Ishikawa (cell line): ENCODE results near the gene RBP3.

ENCODE experiments used
- CEBPB ChIP-seq: IDR thresholded peaks from 2 replicates; pipeline ENCODE4 v1.6.1; 2012
- CREB1 ChIP-seq: IDR thresholded peaks from 2 replicates; pipeline ENCODE4 v1.6.1; 2012; ENCODE audit warnings: low read depth
- EGR1 ChIP-seq: IDR thresholded peaks from 2 replicates; pipeline ENCODE4 v1.6.1; 2012
- EP300 ChIP-seq: IDR thresholded peaks from 2 replicates; pipeline ENCODE4 v1.6.1; 2012; ENCODE audit warnings: borderline replicate concordance
- FOXM1 ChIP-seq: IDR thresholded peaks from 2 replicates; pipeline ENCODE4 v1.6.1; 2012; ENCODE audit warnings: low read depth, borderline replicate concordance
- MAX ChIP-seq: IDR thresholded peaks from 2 replicates; pipeline ENCODE4 v1.6.1; 2012
- NFIC ChIP-seq: IDR thresholded peaks from 2 replicates; pipeline ENCODE4 v1.6.1; 2012
- RAD21 ChIP-seq: IDR thresholded peaks from 2 replicates; pipeline ENCODE4 v1.6.1; 2012; ENCODE audit warnings: low read depth
- REST ChIP-seq: IDR thresholded peaks from 2 replicates; pipeline ENCODE4 v1.6.1; 2012; ENCODE audit warnings: low read depth, mild to moderate bottlenecking
- TAF1 ChIP-seq: IDR thresholded peaks from 2 replicates; pipeline ENCODE4 v1.6.1; 2012; ENCODE audit warnings: low read depth, mild to moderate bottlenecking
- TCF12 ChIP-seq: IDR thresholded peaks from 2 replicates; pipeline ENCODE4 v1.6.1; 2012; ENCODE audit warnings: low read depth
- TEAD4 ChIP-seq: IDR thresholded peaks from 2 replicates; pipeline ENCODE4 v1.6.1; 2012
- YY1 ChIP-seq: IDR thresholded peaks from 2 replicates; pipeline ENCODE4 v1.6.1; 2012; ENCODE audit warnings: low read depth
- ZBTB7A ChIP-seq: IDR thresholded peaks from 2 replicates; pipeline ENCODE4 v1.6.1; 2012; ENCODE audit warnings: low read depth
- TF ChIP-seq, protein P1 (sequence below): IDR thresholded peaks from 2 replicates; pipeline ENCODE4 v1.6.1; 2012

The RBP3 gene

DNA sequence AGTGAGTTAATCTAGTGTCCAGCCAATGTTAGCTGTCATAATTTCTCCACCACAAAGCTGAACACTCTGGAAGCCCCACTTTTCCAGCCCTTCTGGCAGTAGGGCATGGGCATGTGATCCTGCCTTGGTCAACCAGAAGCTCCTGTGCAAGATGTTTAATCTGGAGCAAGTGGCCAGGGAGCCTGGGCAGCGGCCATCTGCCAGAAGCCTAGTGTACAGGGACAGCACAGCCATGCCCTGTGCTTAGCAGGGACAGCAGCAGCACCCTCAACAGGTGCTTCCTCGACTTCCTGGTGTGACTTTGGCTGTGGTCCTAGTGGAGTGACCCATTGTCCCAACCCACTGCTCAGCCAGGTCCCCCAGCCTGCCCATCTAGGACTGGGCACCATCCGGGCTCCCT lies 10.3 kb downstream of the RBP3 start:
- TF ChIP-seq FOXM1 = no peak
- no peak for TF ChIP-seq TAF1
- no peak for TF ChIP-seq REST
- no peak for TF ChIP-seq CEBPB
- no peak for TF ChIP-seq RAD21
- TF ChIP-seq EGR1 = no peak
- TF ChIP-seq YY1 = no peak
- TF ChIP-seq ZBTB7A = no peak
- no peak for TF ChIP-seq EP300
- TF ChIP-seq CREB1 = no peak
- no peak for TF ChIP-seq TEAD4
- TF ChIP-seq MAX = no peak
- TF ChIP-seq, protein P1, sequence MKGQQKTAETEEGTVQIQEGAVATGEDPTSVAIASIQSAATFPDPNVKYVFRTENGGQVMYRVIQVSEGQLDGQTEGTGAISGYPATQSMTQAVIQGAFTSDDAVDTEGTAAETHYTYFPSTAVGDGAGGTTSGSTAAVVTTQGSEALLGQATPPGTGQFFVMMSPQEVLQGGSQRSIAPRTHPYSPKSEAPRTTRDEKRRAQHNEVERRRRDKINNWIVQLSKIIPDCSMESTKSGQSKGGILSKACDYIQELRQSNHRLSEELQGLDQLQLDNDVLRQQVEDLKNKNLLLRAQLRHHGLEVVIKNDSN = no peak
- no peak for TF ChIP-seq NFIC
- TF ChIP-seq TCF12 = no peak

DNA sequence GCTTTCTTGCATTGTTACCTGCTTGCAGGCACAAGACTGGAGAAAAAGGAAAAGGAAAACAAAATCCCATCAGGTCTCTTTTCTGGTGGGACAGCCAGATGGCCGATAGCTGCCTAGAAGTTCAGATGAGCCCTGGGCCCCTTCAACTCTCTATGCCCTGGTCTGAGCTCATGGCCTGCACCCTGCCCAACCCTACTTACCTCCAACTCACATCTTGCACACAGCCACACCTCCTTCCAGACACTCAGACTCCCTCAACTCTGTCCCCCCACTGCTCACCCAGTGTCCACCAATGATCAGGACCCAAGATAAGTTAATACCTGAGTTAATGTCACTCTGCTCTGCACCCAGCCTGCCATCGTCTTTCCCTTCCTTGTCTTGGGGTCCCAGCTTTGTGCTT lies 10.9 kb downstream of the RBP3 start:
- TF ChIP-seq, protein P1 = no peak
- TF ChIP-seq RAD21 (no peak), EP300 (no peak), TCF12 (no peak), TEAD4 (no peak), NFIC (no peak), MAX (no peak), CREB1 (no peak), EGR1 (no peak), YY1 (no peak), CEBPB (no peak), TAF1 (no peak), REST (no peak), ZBTB7A (no peak), FOXM1 (no peak)

GRCh38 chr10:47359626-47360418 lies 11.7 kb downstream of the RBP3 start:
- TF ChIP-seq CREB1 (no peak), EP300 (no peak), REST (no peak), FOXM1 (no peak), MAX (no peak), EGR1 (no peak), TCF12 (no peak), YY1 (no peak), TAF1 (no peak), CEBPB (no peak), NFIC (no peak), TEAD4 (no peak), RAD21 (no peak), ZBTB7A (no peak)
- TF ChIP-seq, protein P1 = no peak
